Measurements from ENCODE around the gene ZKSCAN1. TPM values are rescaled to one million over a fixed set of nuclear protein-coding genes. Genes with fewer than 3 reads are reported as not detected.
A peak's percentile ranks its signal among the peaks of the same experiment; 100 is the strongest.

Gene ZKSCAN1
- total RNA-seq, 2 experiments from 2014 or later: 63.2 to 66.0 TPM

- POLR2A ChIA-PET: no interaction called here
These were observed 8.1 kb downstream of the ZKSCAN1 start for GRCh38 chr7:100023526-100023925.

DNA sequence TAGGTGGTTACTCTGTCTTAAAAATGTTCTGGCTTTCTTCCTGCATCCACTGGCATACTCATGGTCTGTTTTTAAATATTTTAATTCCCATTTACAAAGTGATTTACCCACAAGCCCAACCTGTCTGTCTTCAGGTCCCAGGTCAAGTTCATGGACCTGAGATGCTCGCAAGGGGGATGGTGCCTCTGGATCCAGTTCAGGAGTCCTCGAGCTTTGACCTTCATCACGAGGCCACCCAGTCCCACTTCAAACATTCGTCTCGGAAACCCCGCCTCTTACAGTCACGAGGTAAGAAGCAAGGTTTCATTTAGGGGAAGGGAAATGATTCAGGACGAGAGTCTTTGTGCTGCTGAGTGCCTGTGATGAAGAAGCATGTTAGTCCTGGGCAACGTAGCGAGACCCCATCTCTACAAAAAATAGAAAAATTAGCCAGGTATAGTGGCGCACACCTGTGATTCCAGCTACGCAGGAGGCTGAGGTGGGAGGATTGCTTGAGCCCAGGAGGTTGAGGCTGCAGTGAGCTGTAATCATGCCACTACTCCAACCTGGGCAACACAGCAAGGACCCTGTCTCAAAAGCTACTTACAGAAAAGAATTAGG is 8.7 kb downstream of the ZKSCAN1 start:
- no peak for DNase-seq
- POLR2A ChIA-PET: no interaction called here
- no peaks in the 10 kb centered on the region for H3K9me3 Mint-ChIP-seq
- no peak overlapping the region for H3K4me3 Mint-ChIP-seq
- CTCF ChIA-PET: no interaction called here
- no peak overlapping the region for H3K27ac Mint-ChIP-seq
- H3K36me3 Mint-ChIP-seq (ENCODE audit: low read depth): peaks cover 38% of the 10 kb centered on the region
- peaks cover 22% of the 10 kb centered on the region for H3K4me1 Mint-ChIP-seq
- H3K27me3 Mint-ChIP-seq: no peaks in the 10 kb centered on the region

More at GRCh38 chr7:100023526-100023925, 8.1 kb downstream of the ZKSCAN1 start:
- H3K27me3 Mint-ChIP-seq: no peaks in the 10 kb centered on the region
- no peak for DNase-seq
- H3K4me1 Mint-ChIP-seq: peaks cover 28% of the 10 kb centered on the region
- no peak overlapping the region for H3K4me3 Mint-ChIP-seq
- no peak overlapping the region for H3K27ac Mint-ChIP-seq
- H3K36me3 Mint-ChIP-seq (ENCODE audit: low read depth): peaks cover 38% of the 10 kb centered on the region
- CTCF ChIA-PET: interaction anchor here (0.6 kb wide), 2 partner anchors 52 to 54 kb away, joined by 4 to 5 read pairs; no protein-coding TSS in a partner anchor
- no peaks in the 10 kb centered on the region for H3K9me3 Mint-ChIP-seq

DNA sequence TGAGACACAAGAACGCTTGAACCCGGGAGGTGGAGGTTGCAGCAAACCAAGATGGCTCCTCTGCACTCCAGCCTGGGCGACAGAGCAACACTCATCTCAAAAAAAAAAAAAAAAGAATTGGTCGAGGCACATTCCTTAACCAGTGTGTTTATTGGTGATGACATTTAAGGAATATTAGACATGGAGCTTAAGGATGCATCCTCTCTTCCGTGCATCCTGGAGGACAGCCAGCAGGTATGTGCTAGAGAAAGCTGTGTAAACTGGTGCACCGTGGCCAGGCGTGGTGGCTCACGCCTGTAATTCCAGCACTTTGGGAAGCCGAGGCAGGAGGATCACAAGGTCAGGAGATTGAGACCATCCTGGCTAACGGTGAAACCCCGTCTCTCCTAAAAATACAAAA is 11.8 kb downstream of the ZKSCAN1 start:
- Mint-ChIP-seq H3K27me3 (no peaks in the 10 kb centered on the region), H3K4me3 (no peak overlapping the region), H3K27ac (no peak overlapping the region), H3K9me3 (no peaks in the 10 kb centered on the region), H3K4me1 (peaks cover 11% of the 10 kb centered on the region), H3K36me3 (ENCODE audit: low read depth) (peaks cover 51% of the 10 kb centered on the region)
- ChIA-PET POLR2A (interaction anchor here (0.7 kb wide), 1 partner anchor 11 kb away, joined by 3 read pairs; no protein-coding TSS in a partner anchor), CTCF (interaction anchor here (0.5 to 1.5 kb wide), 4 partner anchors 21 to 228 kb away, joined by 3 to 4 read pairs (median 3); no protein-coding TSS in a partner anchor)
- DNase-seq: no peak

GRCh38 chr7:100029596-100029995 is 14.2 kb downstream of the ZKSCAN1 start:
- CTCF ChIA-PET: interaction anchor here (1.1 to 1.6 kb wide), 4 partner anchors 8 to 34 kb away, joined by 3 to 5 read pairs (median 4); partner anchors contain the start of gene ZSCAN21
- Mint-ChIP-seq H3K27ac (peak overlapping the region; percentile 10), H3K9me3 (peaks cover 2% of the 10 kb centered on the region), H3K36me3 (ENCODE audit: low read depth) (peaks cover 53% of the 10 kb centered on the region), H3K27me3 (no peaks in the 10 kb centered on the region), H3K4me1 (peaks cover 5% of the 10 kb centered on the region), H3K4me3 (no peak overlapping the region)
- POLR2A ChIA-PET: no interaction called here
- no peak for DNase-seq

GRCh38 chr7:100033526-100033925 is 18.1 kb downstream of the ZKSCAN1 start:
- Mint-ChIP-seq H3K27me3 (no peaks in the 10 kb centered on the region), H3K27ac (no peak overlapping the region), H3K9me3 (peaks cover 2% of the 10 kb centered on the region), H3K4me1 (no peaks in the 10 kb centered on the region), H3K4me3 (no peak overlapping the region), H3K36me3 (ENCODE audit: low read depth) (peaks cover 65% of the 10 kb centered on the region)
- CTCF ChIA-PET: interaction anchor here (0.6 to 2.0 kb wide), 3 partner anchors 11 to 469 kb away, joined by 4 read pairs; no protein-coding TSS in a partner anchor
- no peak for DNase-seq
- POLR2A ChIA-PET: no interaction called here

GRCh38 chr7:100034871-100035510 is 19.6 kb downstream of the ZKSCAN1 start:
- no peak for DNase-seq
- H3K36me3 Mint-ChIP-seq (ENCODE audit: low read depth): peaks cover 67% of the 10 kb centered on the region
- no peaks in the 10 kb centered on the region for H3K4me1 Mint-ChIP-seq
- ChIA-PET CTCF (no interaction called here), POLR2A (no interaction called here)
- H3K27me3 Mint-ChIP-seq: no peaks in the 10 kb centered on the region
- no peak overlapping the region for H3K27ac Mint-ChIP-seq
- H3K4me3 Mint-ChIP-seq: no peak overlapping the region
- peaks cover 2% of the 10 kb centered on the region for H3K9me3 Mint-ChIP-seq

DNA sequence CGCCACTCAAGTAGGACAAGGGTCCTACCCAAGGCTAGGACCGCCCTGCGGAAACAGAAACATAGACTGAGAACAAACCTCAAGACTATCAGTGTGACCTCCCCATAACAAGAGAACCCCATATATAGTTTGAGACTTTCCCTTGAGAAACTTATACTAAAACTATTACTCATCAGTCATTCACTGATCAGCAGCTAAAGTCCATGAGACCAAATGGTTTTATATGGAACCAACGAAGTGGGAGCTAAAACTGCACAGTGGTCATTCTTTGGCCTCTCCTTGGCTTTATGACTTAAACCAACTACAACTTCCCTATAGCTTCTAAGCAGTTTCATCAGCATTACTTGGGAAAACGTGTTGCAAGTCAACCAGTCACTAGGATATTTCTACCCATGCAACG is 20.5 kb downstream of the ZKSCAN1 start:
- Mint-ChIP-seq H3K36me3 (ENCODE audit: low read depth) (peaks cover 59% of the 10 kb centered on the region), H3K4me3 (no peak overlapping the region)
- POLR2A ChIA-PET: no interaction called here

GRCh38 chr7:100038326-100038725 is 22.9 kb downstream of the ZKSCAN1 start:
- Mint-ChIP-seq H3K4me1 (peaks cover 16% of the 10 kb centered on the region), H3K36me3 (ENCODE audit: low read depth) (peaks cover 48% of the 10 kb centered on the region), H3K27ac (no peak overlapping the region), H3K9me3 (peaks cover under 1% of the 10 kb centered on the region), H3K4me3 (no peak overlapping the region), H3K27me3 (no peaks in the 10 kb centered on the region)
- no peak for DNase-seq
- CTCF ChIA-PET: interaction anchor here (0.9 to 1.5 kb wide), 4 partner anchors 9 to 46 kb away, joined by 3 to 6 read pairs (median 4); no protein-coding TSS in a partner anchor
- POLR2A ChIA-PET: no interaction called here

More for the DNA sequence above, 20.5 kb downstream of the ZKSCAN1 start:
- no peak for DNase-seq
- no peaks in the 10 kb centered on the region for H3K27me3 Mint-ChIP-seq
- peaks cover 7% of the 10 kb centered on the region for H3K4me1 Mint-ChIP-seq
- no peak overlapping the region for H3K27ac Mint-ChIP-seq
- peaks cover 2% of the 10 kb centered on the region for H3K9me3 Mint-ChIP-seq
- CTCF ChIA-PET: interaction anchor here (1.0 kb wide), 2 partner anchors 10 to 28 kb away, joined by 3 read pairs; no protein-coding TSS in a partner anchor

GRCh38 chr7:100040575-100040974 is 25.2 kb downstream of the ZKSCAN1 start:
- Mint-ChIP-seq H3K4me1 (peaks cover 20% of the 10 kb centered on the region), H3K27ac (no peak overlapping the region), H3K36me3 (ENCODE audit: low read depth) (peaks cover 26% of the 10 kb centered on the region), H3K27me3 (no peaks in the 10 kb centered on the region), H3K9me3 (no peaks in the 10 kb centered on the region), H3K4me3 (no peak overlapping the region)
- POLR2A ChIA-PET: no interaction called here
- CTCF ChIA-PET: no interaction called here
- no peak for DNase-seq

DNA sequence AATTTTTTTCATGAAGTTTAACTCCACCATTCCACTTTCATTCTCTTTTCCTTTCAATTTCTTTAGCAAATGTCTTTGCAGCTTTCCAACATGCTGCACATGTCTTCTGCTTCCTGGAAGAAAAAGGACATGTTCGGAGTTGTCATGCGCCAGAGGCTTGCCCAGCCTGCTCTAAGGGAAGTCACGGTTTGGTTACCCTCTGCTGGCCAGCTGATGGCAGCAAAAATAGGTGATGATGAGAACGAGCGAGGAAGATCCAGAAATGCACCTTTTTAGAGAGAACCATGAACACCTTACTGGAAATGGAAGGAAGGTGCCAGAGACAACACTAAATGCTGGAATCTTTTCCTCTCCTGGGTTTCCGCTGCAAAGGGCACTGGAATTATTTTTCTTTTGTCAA is 29.3 kb downstream of the ZKSCAN1 start:
- H3K36me3 Mint-ChIP-seq (ENCODE audit: low read depth): peaks cover 6% of the 10 kb centered on the region
- H3K4me1 Mint-ChIP-seq: peaks cover 28% of the 10 kb centered on the region
- peak; percentile 25 for DNase-seq
- H3K9me3 Mint-ChIP-seq: no peaks in the 10 kb centered on the region
- CTCF ChIA-PET: interaction anchor here (1.0 kb wide), 1 partner anchor 8 kb away, joined by 3 read pairs; no protein-coding TSS in a partner anchor
- no peak overlapping the region for H3K27ac Mint-ChIP-seq
- POLR2A ChIA-PET: no interaction called here
- no peak overlapping the region for H3K4me3 Mint-ChIP-seq
- H3K27me3 Mint-ChIP-seq: no peaks in the 10 kb centered on the region

DNA sequence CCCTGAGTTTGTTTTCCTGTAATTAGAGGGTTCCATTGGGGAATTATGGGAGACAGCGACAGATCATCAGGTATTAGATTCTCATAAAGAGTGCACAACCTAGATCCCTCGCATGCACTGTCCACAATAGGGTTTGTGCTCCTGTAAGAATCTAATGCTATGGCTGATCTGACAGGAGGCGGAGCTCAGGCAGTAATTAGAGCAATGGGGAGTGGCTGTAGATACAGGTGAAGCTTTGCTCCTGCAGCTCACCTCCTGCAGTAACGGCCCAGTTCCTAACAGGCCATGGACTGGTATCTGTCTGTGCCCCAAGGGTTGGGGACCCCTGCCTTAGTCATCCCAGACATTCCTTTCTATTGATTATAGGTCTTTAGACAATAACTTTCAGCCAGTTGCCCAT is 33.3 kb downstream of the ZKSCAN1 start:
- DNase-seq: peak; percentile 8
- ChIA-PET POLR2A (no interaction called here), CTCF (interaction anchor here (1.2 to 1.8 kb wide), 2 partner anchors 52 to 72 kb away, joined by 3 to 5 read pairs; partner anchors contain the start of genes AP4M1 and MCM7)
- H3K9me3 Mint-ChIP-seq: no peaks in the 10 kb centered on the region
- H3K4me1 Mint-ChIP-seq: peaks cover 30% of the 10 kb centered on the region
- H3K4me3 Mint-ChIP-seq: peak overlapping the region; percentile 87
- H3K27ac Mint-ChIP-seq: peak overlapping the region; percentile 97
- H3K27me3 Mint-ChIP-seq: no peaks in the 10 kb centered on the region
- H3K36me3 Mint-ChIP-seq (ENCODE audit: low read depth): no peaks in the 10 kb centered on the region

- DNase-seq: peak; percentile 79
- Mint-ChIP-seq H3K9me3 (no peaks in the 10 kb centered on the region), H3K27ac (peak within 1 kb of the TSS; percentile 97), H3K4me1 (peaks cover 30% of the 10 kb centered on the region), H3K4me3 (peak within 1 kb of the TSS; percentile 87), H3K27me3 (no peaks in the 10 kb centered on the region), H3K36me3 (ENCODE audit: low read depth) (no peaks in the 10 kb centered on the region)
- POLR2A ChIA-PET: no interaction called here
- CTCF ChIA-PET: interaction anchor here (0.6 to 1.8 kb wide), 7 partner anchors 10 to 73 kb away, joined by 3 to 5 read pairs (median 4); partner anchors contain the start of genes AP4M1 and MCM7
These were observed 34.3 kb downstream of the ZKSCAN1 start, which contains the start of gene ZSCAN21 for GRCh38 chr7:100049441-100050291. Gene ZSCAN21 (plus strand): TSS chr7:100049774. CDS start chr7:100057007, 7,233 bp downstream.
